BLaER1 treated with 17β-estradiol and CSF1 and Interleukin-3, amounts not matched to agents 10 nM and 100 nM (cell line): Measurements from ENCODE around the gene ZNF334.

Experiments
- H3K27ac ChIP-seq, 11 experiments: shearing (Covaris generic); formaldehyde crosslinking; 2 replicates each; pipeline ENCODE4 v1.8.1; 2022
- H3K27me3 ChIP-seq, 11 experiments: shearing (Covaris generic); formaldehyde crosslinking; 2 replicates each; pipeline ENCODE4 v1.8.1; 2022
- H3K36me3 ChIP-seq, 11 experiments: shearing (Covaris generic); formaldehyde crosslinking; 2 replicates each; pipeline ENCODE4 v1.8.1; 2022
- H3K4me1 ChIP-seq, 10 experiments: shearing (Covaris generic); formaldehyde crosslinking; 2 replicates each; pipeline ENCODE4 v1.8.1; 2022
- H3K4me2 ChIP-seq, 11 experiments: shearing (Covaris generic); formaldehyde crosslinking; 2 replicates each; pipeline ENCODE4 v1.8.1; 2022
- H3K4me3 ChIP-seq, 10 experiments: shearing (Covaris generic); formaldehyde crosslinking; 2 replicates each; pipeline ENCODE4 v1.8.1; 2022
- H3K9ac ChIP-seq, 11 experiments: shearing (Covaris generic); formaldehyde crosslinking; 2 replicates each; pipeline ENCODE4 v1.8.1; 2022
- H3K9me3 ChIP-seq, 11 experiments: shearing (Covaris generic); formaldehyde crosslinking; replicated peaks in 1 of 11; 2 replicates each; pipeline ENCODE4 v1.8.1; 2022
- H4K20me1 ChIP-seq, 11 experiments: shearing (Covaris generic); formaldehyde crosslinking; 2 replicates each; pipeline ENCODE4 v1.8.1; 2022
- Cebpa-rat ChIP-seq, 11 experiments: shearing (Covaris generic); IDR thresholded peaks; 2 replicates each; pipeline ENCODE4 v1.8.1; 2022

Gene ZNF334

GRCh38 chr20:46519471-46520068 lies 6.2 kb upstream of the ZNF334 start:
- Histone ChIP-seq H3K4me2 (no peak overlapping the region), H3K4me1 (peaks cover 0 to 7% (median 0%) of the 10 kb centered on the region in 10 experiments; a peak in 2 of 20 replicates), H3K9me3 (peaks cover 0 to 14% (median 6%) of the 10 kb centered on the region in 11 experiments; a peak in 7 of 22 replicates), H3K27ac (no peak overlapping the region), H4K20me1 (no peaks in the 10 kb centered on the region; a peak in 1 of 22 replicates), H3K4me3 (no peak overlapping the region), H3K36me3 (no peaks in the 10 kb centered on the region), H3K27me3 (no peaks in the 10 kb centered on the region), H3K9ac (no peak overlapping the region)
- no peak for TF ChIP-seq Cebpa-rat (IDR thresholded peaks at IDR 0.05)

- peak overlapping the region; percentile 16 to 73 (median 54); a peak in 20 of 22 replicates for H3K4me2 ChIP-seq
- peak in 3 of 11 experiments; percentile 34 to 62 (median 39); a peak in 3 of 22 replicates for TF ChIP-seq Cebpa-rat (IDR thresholded peaks at IDR 0.05)
- peaks cover 0 to 13% (median 7%) of the 10 kb centered on the region in 11 experiments; a peak in 15 of 22 replicates for H3K9me3 ChIP-seq
- H3K36me3 ChIP-seq, result no peaks in the 10 kb centered on the region
- H3K4me1 ChIP-seq, result peaks cover 6 to 19% (median 11%) of the 10 kb centered on the region in 10 experiments; a peak in 19 of 20 replicates
- no peaks in the 10 kb centered on the region for H4K20me1 ChIP-seq
- peak overlapping the region in 5 of 11 experiments; percentile 12 to 63 (median 61); a peak in 8 of 22 replicates for H3K27ac ChIP-seq
- H3K27me3 ChIP-seq, result peaks cover 0 to 11% (median 7%) of the 10 kb centered on the region in 11 experiments; a peak in 8 of 22 replicates
- H3K9ac ChIP-seq, result no peak overlapping the region
- no peak overlapping the region for H3K4me3 ChIP-seq
These were observed 3.8 kb downstream of the ZNF334 start for GRCh38 chr20:46509523-46509922.

DNA sequence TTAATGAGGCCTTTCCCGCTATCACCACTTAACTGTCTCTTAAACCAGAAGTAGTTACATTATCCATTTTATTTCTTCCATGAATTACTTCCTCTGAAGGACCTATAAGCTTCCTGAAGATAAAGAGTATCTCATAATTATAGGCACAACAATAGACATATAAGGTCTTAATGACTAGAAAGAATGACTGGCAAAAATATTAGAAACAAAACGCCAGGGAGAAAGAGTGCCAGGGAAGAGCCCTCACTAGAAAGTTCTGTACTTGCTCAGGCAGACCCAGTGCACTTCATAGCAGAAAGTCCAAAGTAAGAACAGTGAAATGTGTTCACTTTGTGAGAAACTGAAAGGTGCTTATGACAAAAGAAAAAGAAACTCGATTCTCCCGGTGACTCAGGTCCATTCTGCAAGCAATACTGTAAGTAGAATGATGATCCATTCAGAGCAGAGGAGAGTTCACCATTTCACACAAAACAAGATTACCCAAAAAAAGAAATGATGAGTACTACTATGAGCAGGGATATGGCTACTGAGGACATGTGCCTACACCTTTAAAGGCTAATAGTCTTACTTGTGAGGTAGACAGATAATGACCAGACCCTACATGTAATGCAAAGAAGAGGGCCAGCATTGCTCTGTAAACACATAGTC lies 5.5 kb downstream of the ZNF334 start:
- H3K4me2 ChIP-seq, result no peak overlapping the region
- peaks cover 6 to 19% (median 11%) of the 10 kb centered on the region in 10 experiments; a peak in 19 of 20 replicates for H3K4me1 ChIP-seq
- TF ChIP-seq Cebpa-rat (IDR thresholded peaks at IDR 0.05), result no peak
- H4K20me1 ChIP-seq, result no peaks in the 10 kb centered on the region
- H3K36me3 ChIP-seq, result no peaks in the 10 kb centered on the region
- H3K9ac ChIP-seq, result no peak overlapping the region
- peaks cover 12 to 23% (median 16%) of the 10 kb centered on the region in 11 experiments for H3K9me3 ChIP-seq
- peak overlapping the region in 2 of 11 experiments; percentile 21 to 42; a peak in 2 of 22 replicates for H3K27ac ChIP-seq
- H3K27me3 ChIP-seq, result peaks cover 0 to 4% (median 0%) of the 10 kb centered on the region in 11 experiments; a peak in 4 of 22 replicates
- H3K4me3 ChIP-seq, result no peak overlapping the region

DNA sequence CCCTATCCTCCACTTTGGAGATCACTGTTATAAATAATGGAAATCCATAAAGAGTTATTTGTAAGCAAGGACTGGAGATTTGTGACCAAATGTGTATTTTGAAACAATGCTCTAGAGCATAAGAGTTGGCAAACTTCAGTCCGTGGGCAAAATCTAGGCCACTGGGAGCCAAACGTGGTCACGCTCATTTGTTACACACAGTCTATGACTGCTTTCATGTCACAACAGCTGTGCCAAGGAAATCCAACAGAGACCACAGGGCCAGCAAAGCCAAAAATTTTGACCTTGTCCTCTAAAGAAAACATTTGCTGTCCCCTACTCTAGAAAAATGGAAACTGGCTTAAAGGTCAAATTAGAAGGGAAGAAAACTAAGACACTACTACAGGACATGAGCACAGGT lies 7.9 kb downstream of the ZNF334 start:
- H3K4me1 ChIP-seq, result peaks cover 6 to 19% (median 11%) of the 10 kb centered on the region in 10 experiments; a peak in 19 of 20 replicates
- no peaks in the 10 kb centered on the region for H3K27me3 ChIP-seq
- H3K9ac ChIP-seq, result no peak overlapping the region
- TF ChIP-seq Cebpa-rat (IDR thresholded peaks at IDR 0.05), result no peak
- peak overlapping the region in 1 of 11 experiments; percentile 22; a peak in 2 of 22 replicates for H3K27ac ChIP-seq
- peaks cover 35 to 46% (median 40%) of the 10 kb centered on the region in 11 experiments for H3K9me3 ChIP-seq
- H4K20me1 ChIP-seq, result no peaks in the 10 kb centered on the region
- H3K4me3 ChIP-seq, result no peak overlapping the region
- H3K4me2 ChIP-seq, result peak overlapping the region in 3 of 11 experiments; percentile 9 to 27 (median 13); a peak in 3 of 22 replicates
- H3K36me3 ChIP-seq, result no peaks in the 10 kb centered on the region

GRCh38 chr20:46501961-46502360 lies 11.4 kb downstream of the ZNF334 start:
- H3K36me3 ChIP-seq, result no peaks in the 10 kb centered on the region
- H3K9me3 ChIP-seq, result peaks cover 51 to 73% (median 56%) of the 10 kb centered on the region in 11 experiments
- no peak overlapping the region for H3K4me2 ChIP-seq

GRCh38 chr20:46501337-46501942 lies 11.9 kb downstream of the ZNF334 start:
- no peaks in the 10 kb centered on the region for H3K36me3 ChIP-seq
- H4K20me1 ChIP-seq, result no peaks in the 10 kb centered on the region
- H3K4me2 ChIP-seq, result no peak overlapping the region
- no peaks in the 10 kb centered on the region for H3K27me3 ChIP-seq
- no peak overlapping the region; a peak in 2 of 20 replicates for H3K4me3 ChIP-seq
- no peak overlapping the region for H3K9ac ChIP-seq
- TF ChIP-seq Cebpa-rat (IDR thresholded peaks at IDR 0.05), result no peak
- H3K4me1 ChIP-seq, result peaks cover 0 to 8% (median 0%) of the 10 kb centered on the region in 10 experiments; a peak in 2 of 20 replicates
- no peak overlapping the region for H3K27ac ChIP-seq
- peaks cover 51 to 73% (median 56%) of the 10 kb centered on the region in 11 experiments for H3K9me3 ChIP-seq

More at GRCh38 chr20:46501961-46502360, 11.4 kb downstream of the ZNF334 start:
- H3K27ac ChIP-seq, result no peak overlapping the region
- H3K4me3 ChIP-seq, result no peak overlapping the region; a peak in 1 of 20 replicates
- no peaks in the 10 kb centered on the region for H4K20me1 ChIP-seq
- H3K27me3 ChIP-seq, result no peaks in the 10 kb centered on the region
- no peak for TF ChIP-seq Cebpa-rat (IDR thresholded peaks at IDR 0.05)
- H3K4me1 ChIP-seq, result peaks cover 0 to 8% (median 0%) of the 10 kb centered on the region in 10 experiments; a peak in 2 of 20 replicates
- H3K9ac ChIP-seq, result no peak overlapping the region

- no peaks in the 10 kb centered on the region for H3K36me3 ChIP-seq
- H4K20me1 ChIP-seq, result no peaks in the 10 kb centered on the region
- H3K9me3 ChIP-seq, result peaks cover under 1 to 12% (median 5%) of the 10 kb centered on the region in 11 experiments; a peak in 14 of 22 replicates
- H3K4me1 ChIP-seq, result no peaks in the 10 kb centered on the region
- no peak for TF ChIP-seq Cebpa-rat (IDR thresholded peaks at IDR 0.05)
- no peak overlapping the region for H3K27ac ChIP-seq
- H3K4me2 ChIP-seq, result no peak overlapping the region
- no peak overlapping the region for H3K9ac ChIP-seq
- H3K27me3 ChIP-seq, result no peaks in the 10 kb centered on the region
- H3K4me3 ChIP-seq, result no peak overlapping the region
These were observed 19.3 kb downstream of the ZNF334 start for GRCh38 chr20:46494077-46494476.

- Histone ChIP-seq H3K4me2 (no peak overlapping the region), H3K9me3 (no peaks in the 10 kb centered on the region; a peak in 1 of 22 replicates), H3K27me3 (no peaks in the 10 kb centered on the region), H3K27ac (no peak overlapping the region), H3K4me3 (no peak overlapping the region), H3K36me3 (no peaks in the 10 kb centered on the region), H3K9ac (no peak overlapping the region), H3K4me1 (no peaks in the 10 kb centered on the region), H4K20me1 (no peaks in the 10 kb centered on the region)
- TF ChIP-seq Cebpa-rat (IDR thresholded peaks at IDR 0.05), result no peak
These were observed 22.0 kb downstream of the ZNF334 start for GRCh38 chr20:46491354-46491753.

- no peaks in the 10 kb centered on the region for H3K27me3 ChIP-seq
- no peak overlapping the region for H3K4me2 ChIP-seq
- no peak overlapping the region for H3K9ac ChIP-seq
- H4K20me1 ChIP-seq, result no peaks in the 10 kb centered on the region
- H3K4me3 ChIP-seq, result no peak overlapping the region
- no peak for TF ChIP-seq Cebpa-rat (IDR thresholded peaks at IDR 0.05)
- no peak overlapping the region for H3K27ac ChIP-seq
- no peaks in the 10 kb centered on the region for H3K4me1 ChIP-seq
- H3K9me3 ChIP-seq, result no peaks in the 10 kb centered on the region; a peak in 1 of 22 replicates
- H3K36me3 ChIP-seq, result no peaks in the 10 kb centered on the region
These were observed 24.9 kb downstream of the ZNF334 start for GRCh38 chr20:46488451-46488850.
